Measurements from ENCODE around the gene COX6B1.
"Not testable (repeated sequence)": the region's sequence is repeated elsewhere in the genome, so short reads cannot be mapped to it uniquely, and the experiment has no call there.

COX6B1 gene, protein sequence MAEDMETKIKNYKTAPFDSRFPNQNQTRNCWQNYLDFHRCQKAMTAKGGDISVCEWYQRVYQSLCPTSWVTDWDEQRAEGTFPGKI

DNA sequence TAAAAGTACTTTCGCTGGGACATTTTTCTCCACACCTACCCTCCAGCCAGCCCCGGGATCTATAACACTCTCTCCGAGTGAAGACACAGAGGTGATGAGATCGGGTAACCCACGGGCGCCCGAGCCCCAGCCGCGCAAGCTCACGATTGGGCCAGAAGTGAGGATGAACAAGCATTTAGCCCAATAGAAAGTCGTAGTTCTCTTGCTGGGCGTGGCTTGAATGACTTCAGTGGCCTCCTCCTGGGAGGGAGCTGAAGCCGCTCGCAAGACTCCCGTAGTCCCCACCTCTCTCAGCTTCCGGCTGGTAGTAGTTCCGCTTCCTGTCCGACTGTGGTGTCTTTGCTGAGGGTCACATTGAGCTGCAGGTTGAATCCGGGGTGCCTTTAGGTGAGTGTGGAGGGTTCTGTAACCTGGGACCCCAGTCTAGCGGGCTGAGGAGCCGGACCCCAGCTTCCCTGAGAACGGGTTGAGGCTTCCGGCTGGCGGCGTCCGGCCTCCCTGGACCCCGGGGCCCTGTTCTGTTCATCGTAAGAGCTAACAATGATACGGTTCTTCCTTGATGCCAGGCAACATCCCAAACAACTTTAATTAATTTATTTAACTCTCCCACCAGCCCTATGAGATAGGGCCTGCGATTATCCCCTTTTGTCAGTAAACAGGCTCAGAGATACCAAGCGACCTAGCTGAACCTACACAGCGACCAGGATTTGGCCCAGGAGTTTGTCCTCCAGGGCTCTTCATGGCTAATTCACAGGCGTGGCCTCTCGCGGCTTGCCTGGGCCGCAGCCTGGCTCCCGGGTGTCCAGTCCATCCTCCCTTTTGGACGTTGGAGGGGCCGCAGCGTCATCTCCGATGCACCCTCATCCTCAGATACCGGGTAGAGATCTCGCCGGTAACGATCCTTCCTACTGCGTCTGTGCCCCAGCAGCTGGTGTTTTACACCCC, at the start of gene COX6B1:
Gene COX6B1, plus strand, starts transcription at position 307 of the 945 bp plus-strand sequence. CDS start 2,921 bp downstream, outside the sequence.
- peak; percentile 96 for DNase-seq

- no peak for DNase-seq
Observed at GRCh38 chr19:35601971-35602370, 46.2 kb upstream of the COX6B1 start.

DNA sequence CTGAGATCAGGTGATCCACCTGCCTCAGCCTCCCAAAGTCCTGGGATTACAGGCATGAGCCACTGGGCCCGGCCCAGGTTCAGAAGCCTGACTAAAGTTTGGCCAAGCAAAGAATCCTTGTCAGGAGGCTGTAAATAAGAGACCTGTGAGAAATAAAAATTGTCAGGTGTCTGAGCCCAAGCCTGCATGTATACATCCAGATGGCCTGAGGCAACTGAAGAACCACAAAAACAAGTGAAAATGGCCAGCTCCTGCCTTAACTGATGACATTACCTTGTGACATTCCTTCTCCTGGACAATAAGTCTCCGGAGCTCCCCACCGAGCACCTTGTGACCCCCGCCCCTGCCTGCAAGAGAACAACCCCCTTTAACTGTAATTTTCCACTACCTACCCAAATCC, 43.7 kb upstream of the COX6B1 start:
- DNase-seq, result not testable (repeated sequence)

GRCh38 chr19:35607170-35607569, 41.0 kb upstream of the COX6B1 start:
- DNase-seq, result not testable (repeated sequence)

GRCh38 chr19:35607661-35608060, 40.5 kb upstream of the COX6B1 start:
- no peak for DNase-seq

- no peak for DNase-seq
Observed at GRCh38 chr19:35608251-35608650, 39.9 kb upstream of the COX6B1 start.

GRCh38 chr19:35609851-35610353, 38.2 kb upstream of the COX6B1 start:
- DNase-seq, result no peak

- no peak for DNase-seq
Observed at GRCh38 chr19:35612224-35612558, 35.9 kb upstream of the COX6B1 start.

- DNase-seq, result peak; percentile 80
Observed at GRCh38 chr19:35612559-35613321, 35.4 kb upstream of the COX6B1 start, which contains the start of gene HAUS5. Gene HAUS5 (plus strand): TSS chr19:35612735. CDS start chr19:35612795, 60 bp downstream.

DNA sequence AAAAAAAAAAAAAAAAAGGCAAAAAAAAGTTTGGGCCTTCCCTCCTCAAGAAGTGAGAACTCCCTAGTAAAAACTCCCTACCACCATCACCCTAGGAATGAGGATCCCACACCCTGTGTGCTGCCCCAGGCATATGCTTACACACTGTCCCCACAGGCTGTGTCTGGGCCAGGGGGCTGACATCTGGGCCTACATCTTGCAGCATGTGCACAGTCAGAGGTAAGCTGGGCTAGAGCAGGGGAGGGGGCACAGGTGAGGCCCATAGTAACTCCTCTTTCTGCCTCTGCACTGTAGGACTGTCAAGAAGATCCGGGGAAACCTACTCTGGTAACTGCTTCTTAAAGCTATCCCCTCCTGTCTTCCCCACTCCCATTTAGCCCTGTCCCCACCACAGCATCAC, 34.5 kb upstream of the COX6B1 start:
- no peak for DNase-seq

GRCh38 chr19:35615036-35615435, 33.1 kb upstream of the COX6B1 start:
- no peak for DNase-seq

DNA sequence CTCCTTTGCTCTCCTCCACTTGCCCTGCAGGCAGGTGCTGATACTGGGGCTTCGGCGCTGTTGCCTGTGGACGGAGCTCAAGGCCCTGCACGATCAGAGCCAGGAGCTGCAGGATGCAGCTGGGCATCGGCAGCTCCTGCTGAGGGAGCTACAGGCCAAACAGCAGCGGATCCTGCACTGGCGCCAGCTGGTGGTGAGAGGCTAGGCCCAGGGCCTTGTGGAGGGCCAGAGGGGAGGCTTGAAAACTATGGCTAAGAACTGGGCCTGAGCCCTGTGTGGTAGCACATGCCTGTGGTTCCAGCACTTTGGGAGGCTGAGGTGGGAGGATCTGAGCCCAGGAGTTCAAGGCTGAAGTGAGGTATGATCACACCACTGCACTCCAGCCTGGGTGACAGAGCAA, 29.3 kb upstream of the COX6B1 start:
- DNase-seq, result no peak

DNA sequence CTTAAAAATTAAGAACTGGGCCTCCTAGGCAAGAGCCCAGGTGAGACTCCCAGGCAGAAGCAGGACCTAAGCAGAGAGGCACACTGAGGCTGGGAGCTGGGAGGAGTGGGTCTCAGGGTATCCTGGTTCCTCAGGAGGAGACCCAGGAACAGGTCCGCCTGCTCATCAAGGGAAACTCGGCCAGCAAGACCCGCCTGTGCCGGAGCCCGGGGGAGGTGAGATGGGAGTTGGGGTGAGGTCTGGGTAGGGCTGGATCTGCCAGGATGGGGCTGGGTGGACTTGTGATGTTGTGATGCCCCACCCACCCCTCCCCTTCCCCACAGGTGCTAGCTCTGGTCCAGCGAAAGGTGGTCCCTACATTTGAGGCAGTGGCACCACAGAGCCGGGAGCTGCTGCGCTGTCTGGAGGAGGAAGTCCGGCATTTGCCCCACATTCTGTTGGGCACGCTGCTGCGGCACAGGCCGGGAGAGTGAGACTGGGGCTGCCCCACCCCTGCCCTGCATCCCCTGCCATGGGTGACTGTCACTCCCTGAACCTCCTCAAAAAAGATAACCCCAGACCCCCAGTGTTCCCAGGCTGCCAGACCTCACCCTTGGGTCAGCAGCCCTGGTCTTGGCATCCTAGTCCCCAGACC, 28.7 kb upstream of the COX6B1 start:
- DNase-seq, result no peak

GRCh38 chr19:35620001-35620400, 28.1 kb upstream of the COX6B1 start:
- no peak for DNase-seq

DNA sequence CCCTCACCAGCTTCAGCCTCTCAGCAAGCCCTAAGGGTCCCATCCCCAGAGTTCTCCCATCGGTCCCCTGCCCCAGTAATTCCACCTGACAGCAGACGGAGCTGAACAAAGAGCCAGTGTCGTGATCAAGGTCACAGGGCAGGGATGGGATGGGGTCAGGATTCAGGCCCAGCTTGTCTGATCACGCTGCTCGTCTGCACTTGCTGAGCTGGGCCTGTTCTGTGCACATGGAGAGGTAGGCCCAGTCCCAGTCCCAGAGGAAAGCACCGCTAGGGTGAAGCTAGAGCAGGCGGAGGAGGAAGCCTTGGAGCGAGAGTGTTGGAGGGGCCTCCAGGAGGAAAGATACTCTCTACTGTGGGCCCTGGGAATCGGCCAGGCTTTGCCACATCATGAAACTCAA, 26.4 kb upstream of the COX6B1 start:
- DNase-seq, result no peak

DNA sequence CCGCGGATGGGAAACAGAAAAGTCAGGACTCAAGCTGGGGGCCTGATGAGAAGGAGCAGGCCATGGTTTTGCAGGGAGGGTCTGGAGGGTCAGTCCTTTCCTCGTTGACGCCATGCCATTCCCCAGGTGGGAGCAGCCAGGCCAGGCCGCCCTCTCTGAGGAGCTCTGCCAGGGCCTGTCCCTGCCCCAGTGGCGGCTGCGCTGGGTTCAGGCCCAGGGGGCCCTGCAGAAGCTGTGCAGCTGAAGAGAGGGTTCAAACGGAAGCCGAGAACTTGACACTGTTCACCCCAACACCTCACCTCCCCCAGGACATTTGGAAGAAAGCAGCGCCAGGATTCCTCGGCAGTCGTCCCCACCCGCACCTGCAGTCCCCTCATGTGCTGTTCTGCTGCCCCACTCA, 25.4 kb upstream of the COX6B1 start:
- DNase-seq, result no peak

- DNase-seq, result no peak
Observed at GRCh38 chr19:35623327-35624010, 24.7 kb upstream of the COX6B1 start.

DNA sequence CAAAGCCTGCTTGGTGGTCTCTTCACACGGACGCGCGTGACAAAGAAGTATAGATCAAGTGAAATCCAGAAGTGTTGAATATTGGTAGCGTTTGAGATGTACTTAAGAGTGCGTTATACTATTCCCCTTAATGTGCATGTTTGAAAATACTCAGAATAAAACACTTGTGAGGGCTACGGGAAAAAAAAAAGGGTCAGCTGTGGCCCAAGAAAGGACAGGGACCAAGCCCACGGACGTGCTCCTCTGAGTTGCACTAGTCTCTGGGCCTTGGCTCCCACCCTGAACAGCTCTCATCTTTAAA, 19.9 kb upstream of the COX6B1 start:
- DNase-seq, result no peak

DNA sequence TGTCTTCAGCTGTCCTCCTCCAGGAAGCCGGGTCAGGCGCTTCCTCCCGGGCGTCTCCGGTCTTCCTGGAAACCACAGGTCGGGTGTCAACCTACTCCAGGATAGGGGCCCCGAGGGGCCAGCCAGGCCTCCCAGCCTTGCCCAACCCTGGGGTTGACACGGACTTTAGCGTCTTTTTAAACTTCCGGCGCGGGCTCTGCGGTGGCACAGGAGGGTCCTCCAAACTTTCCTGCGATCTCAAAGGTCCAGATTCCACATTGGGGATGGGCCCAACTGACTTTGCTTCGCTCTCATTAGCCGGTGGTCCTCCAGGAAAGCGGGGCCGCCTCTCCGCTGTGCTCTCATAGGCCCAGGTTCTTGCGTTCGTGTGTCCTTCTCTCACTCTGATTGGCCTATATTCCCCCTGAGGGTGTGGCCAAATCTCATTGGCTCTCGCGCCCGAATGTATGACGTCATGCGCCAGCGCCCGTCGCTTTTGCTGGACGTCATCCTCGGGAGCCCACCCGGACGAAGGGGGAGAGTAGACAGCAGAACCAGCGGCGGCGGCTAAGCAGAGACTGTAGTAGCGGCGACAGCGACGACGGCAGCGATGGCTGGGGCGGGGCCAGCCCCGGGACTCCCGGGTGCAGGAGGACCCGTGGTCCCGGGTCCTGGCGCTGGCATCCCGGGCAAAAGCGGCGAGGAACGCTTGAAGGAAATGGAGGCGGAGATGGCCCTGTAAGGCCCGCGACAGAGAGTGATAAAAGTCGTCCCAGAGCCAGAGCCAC, 19.4 kb upstream of the COX6B1 start, which contains the start of gene RBM42:
Gene RBM42, plus strand, starts transcription at position 472 of the 767 bp plus-strand sequence. Its CDS starts 118 bp downstream, at position 590.
- peak; percentile 98 for DNase-seq

DNA sequence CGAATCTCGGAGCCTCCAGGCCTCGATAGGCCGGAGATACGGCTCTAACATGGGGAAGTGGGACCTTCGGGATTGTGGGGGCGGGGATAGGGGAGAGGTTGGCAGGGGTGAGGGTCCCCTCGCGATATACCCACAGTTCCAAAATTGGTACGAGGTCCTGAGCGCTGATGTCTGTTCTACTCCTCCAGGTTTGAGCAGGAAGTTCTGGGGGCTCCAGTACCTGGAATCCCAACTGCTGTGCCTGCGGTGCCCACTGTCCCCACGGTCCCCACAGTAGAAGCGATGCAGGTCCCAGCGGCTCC, 18.8 kb upstream of the COX6B1 start:
- no peak for DNase-seq

GRCh38 chr19:35633727-35634440, 14.2 kb upstream of the COX6B1 start:
- no peak for DNase-seq
